Testis (tissue), 2 donors: ENCODE data around the gene TSPAN2.

Source experiments
- POLR2A ChIP-seq: fragments of 450-650 bp; IDR thresholded peaks from one replicate; pipeline ENCODE4 v1.6.1; 2017; ENCODE audit warnings: antibody characterized with exemption, mild to moderate bottlenecking, moderate library complexity
- TF ChIP-seq, protein P1 (sequence below), 3 experiments: fragments of 450-650 bp in 2 of 3; fragments of 200-600 bp in 1 of 3; sonication (generic) in 1 of 3; IDR thresholded peaks; one replicate each; pipeline ENCODE4 v1.5.1; 2016 to 2019; ENCODE audit warnings: antibody characterized with exemption in 3 of 3, mild to moderate bottlenecking in 2 of 3, moderate library complexity in 1 of 3

DNA sequence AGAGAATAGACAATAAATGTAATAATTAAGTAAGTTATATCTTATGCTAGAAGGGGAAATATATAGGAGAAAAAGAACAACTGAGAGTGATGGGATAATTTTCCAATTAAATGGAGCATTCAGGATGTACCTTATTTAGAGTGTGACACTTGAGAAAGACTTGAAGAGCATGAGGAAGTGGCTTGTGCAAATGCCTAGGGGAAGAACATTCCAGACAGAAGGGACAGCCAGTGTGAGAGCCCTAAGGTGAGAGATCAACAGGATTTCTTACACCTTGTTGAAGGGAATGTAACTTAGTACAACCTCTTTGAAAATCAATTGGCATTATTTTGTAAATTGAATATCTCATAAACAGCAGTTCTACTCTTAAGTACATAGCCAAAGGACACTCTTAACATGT, 28.8 kb upstream of the TSPAN2 start:
- TF ChIP-seq, protein P1, sequence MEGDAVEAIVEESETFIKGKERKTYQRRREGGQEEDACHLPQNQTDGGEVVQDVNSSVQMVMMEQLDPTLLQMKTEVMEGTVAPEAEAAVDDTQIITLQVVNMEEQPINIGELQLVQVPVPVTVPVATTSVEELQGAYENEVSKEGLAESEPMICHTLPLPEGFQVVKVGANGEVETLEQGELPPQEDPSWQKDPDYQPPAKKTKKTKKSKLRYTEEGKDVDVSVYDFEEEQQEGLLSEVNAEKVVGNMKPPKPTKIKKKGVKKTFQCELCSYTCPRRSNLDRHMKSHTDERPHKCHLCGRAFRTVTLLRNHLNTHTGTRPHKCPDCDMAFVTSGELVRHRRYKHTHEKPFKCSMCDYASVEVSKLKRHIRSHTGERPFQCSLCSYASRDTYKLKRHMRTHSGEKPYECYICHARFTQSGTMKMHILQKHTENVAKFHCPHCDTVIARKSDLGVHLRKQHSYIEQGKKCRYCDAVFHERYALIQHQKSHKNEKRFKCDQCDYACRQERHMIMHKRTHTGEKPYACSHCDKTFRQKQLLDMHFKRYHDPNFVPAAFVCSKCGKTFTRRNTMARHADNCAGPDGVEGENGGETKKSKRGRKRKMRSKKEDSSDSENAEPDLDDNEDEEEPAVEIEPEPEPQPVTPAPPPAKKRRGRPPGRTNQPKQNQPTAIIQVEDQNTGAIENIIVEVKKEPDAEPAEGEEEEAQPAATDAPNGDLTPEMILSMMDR (IDR thresholded peaks at IDR 0.05), result no peak
- TF ChIP-seq POLR2A, result no peak
